ENCODE measurements around the gene PROSER2.

DNA sequence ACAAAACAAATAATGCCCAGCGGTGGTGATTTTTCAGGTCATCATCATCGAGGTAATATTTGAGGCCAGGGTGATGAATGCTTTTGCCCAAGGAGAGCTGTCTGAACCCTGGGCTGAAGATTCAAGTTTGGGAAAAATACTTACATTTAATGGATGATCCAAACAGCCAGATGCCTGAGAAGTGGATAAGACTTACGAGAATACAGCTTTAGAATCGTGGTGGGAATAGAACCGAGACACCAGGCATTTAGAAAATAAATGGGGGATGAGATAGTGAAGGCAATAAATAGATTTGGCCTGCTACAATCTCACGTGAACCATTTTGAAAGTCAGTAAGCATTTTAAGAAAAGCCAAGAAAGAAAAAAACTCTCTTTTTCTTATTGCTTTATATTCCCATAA, 12.2 kb upstream of the PROSER2 start:
- TF ChIP-seq FOSL1 (tag; conservative IDR thresholded peaks at IDR 0.05) (no peak), MEIS2 (IDR thresholded peaks at IDR 0.05; ENCODE audit: partially characterized antibody) (no peak), ZNF133 (CRISPR knock-in tag; IDR thresholded peaks at IDR 0.05) (no peak), PHB2 (IDR thresholded peaks at IDR 0.05; ENCODE audit: low read depth) (no peak), ZC3H8 (IDR thresholded peaks at IDR 0.05) (no peak)
- TF ChIP-seq, protein P1, sequence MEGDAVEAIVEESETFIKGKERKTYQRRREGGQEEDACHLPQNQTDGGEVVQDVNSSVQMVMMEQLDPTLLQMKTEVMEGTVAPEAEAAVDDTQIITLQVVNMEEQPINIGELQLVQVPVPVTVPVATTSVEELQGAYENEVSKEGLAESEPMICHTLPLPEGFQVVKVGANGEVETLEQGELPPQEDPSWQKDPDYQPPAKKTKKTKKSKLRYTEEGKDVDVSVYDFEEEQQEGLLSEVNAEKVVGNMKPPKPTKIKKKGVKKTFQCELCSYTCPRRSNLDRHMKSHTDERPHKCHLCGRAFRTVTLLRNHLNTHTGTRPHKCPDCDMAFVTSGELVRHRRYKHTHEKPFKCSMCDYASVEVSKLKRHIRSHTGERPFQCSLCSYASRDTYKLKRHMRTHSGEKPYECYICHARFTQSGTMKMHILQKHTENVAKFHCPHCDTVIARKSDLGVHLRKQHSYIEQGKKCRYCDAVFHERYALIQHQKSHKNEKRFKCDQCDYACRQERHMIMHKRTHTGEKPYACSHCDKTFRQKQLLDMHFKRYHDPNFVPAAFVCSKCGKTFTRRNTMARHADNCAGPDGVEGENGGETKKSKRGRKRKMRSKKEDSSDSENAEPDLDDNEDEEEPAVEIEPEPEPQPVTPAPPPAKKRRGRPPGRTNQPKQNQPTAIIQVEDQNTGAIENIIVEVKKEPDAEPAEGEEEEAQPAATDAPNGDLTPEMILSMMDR (IDR thresholded peaks at IDR 0.05 in 2 of 3, conservative IDR thresholded peaks at IDR 0.05 in 1 of 3; ENCODE audit: insufficient read depth in 2 of 3, low read depth in 1 of 3, low read length in 3 of 3): no peak
